ENCODE data around the gene ACE.
A peak's percentile ranks its signal among the peaks of the same experiment; 100 is the strongest.

The ACE gene

DNA sequence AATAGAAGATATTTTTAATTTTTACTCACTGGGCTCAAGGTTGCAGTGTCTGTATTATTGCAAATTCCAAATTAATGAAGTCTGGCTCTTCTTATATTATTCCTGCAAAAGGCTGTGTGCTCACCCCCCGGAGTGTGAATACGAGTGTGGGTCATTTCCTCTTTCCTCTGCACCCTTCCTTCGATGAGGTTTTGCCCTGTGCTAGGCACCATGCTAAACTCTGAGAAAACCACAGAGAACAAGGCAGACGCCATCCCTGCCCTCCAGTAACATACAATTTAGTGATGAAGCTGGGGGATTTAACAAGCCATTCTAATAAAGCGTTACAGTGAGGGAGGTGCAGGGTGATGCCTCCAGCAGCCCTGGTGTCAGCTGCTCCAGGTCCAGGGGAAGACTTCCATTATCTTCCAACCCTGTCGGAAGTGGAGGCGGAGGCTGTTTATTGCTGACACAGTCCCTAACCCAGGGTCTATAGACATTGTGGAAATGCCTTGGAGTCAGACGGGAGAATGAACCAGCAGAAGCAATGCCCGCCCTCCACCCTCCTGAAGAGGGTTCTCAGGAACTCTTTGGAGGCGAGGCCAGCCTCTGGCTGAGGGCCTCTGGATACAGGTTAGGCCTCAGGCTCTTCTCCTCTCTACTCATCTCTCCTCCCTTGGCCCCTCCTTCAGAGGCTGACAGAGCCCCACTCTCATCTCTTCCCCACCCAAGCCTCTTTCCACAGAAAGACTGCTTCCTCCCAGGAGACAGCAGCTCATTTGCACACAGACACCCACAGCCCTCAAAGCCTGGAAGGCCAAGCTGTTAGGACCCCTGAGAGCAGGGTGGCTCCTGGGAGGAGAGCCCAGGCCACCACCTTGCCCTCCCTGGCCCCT, 2.0 kb upstream of the ACE start:
- no peak for DNase-seq (ENCODE audit: low spot score)

DNA sequence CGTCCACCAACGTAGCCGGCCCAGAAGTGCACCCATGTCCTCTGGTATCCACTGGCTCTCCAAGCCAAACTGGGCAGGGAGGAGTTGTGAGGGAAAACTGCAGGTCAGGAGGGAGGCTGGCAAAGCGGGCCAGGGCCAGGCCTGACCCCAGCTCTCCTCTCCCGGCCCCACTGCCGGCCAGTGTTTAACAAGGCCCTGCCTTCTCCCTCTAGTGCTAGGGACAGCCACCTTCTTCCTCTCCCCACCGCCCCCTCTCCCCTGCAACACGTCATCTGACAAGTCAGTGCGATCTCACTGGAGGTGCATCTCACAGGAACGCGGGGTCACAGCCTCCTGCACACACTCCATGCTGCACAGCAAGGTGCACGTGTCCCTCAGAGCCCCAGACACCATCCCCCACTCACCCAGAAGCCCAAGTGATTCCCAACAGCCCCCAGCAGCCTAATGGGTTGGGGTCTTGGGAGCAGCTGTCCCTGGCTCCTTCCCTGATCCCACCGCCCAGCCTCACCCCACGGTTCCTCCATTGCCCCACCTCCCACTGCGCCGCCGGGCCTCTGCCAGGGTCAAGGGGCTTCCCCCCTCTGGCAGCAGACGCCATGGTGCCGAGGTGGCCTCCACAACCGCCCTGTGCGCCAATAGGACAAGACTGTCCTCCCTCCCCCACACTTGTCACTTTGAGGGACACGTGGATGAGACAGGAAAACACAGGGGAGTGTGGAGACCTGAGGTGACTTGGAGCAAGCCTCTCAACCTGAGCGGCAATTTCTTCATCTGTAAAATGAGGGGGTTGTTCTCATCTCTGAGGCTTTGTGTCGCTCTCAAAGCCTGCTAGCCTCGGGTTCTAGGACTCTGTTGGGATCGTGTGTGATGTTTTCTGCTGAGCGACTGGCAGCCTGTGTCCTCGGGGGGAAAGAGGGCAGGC, 1.1 kb upstream of the ACE start:
- DNase-seq (ENCODE audit: low spot score) = no peak

DNA sequence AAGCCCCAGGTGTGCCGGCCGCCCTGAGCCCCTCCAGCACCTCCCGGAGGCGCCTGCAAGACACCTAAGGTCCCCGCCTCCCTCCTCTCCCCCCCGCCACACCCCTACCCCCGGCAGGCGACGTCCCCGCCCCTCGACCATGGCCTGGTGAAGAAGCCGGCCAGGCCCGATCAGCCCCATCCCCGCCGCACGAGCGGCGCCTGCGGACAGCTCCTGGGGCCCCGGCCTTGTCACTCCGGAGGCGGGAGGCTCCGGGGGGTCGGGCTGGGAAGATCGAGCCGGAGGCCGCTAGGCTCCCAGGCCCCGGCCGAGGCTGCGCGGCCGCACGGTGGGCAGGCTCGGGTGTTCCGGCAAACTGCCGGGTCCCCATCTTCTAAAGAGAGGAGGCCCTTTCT, 405 bp upstream of the ACE start:
- DNase-seq (ENCODE audit: low spot score) = no peak

DNA sequence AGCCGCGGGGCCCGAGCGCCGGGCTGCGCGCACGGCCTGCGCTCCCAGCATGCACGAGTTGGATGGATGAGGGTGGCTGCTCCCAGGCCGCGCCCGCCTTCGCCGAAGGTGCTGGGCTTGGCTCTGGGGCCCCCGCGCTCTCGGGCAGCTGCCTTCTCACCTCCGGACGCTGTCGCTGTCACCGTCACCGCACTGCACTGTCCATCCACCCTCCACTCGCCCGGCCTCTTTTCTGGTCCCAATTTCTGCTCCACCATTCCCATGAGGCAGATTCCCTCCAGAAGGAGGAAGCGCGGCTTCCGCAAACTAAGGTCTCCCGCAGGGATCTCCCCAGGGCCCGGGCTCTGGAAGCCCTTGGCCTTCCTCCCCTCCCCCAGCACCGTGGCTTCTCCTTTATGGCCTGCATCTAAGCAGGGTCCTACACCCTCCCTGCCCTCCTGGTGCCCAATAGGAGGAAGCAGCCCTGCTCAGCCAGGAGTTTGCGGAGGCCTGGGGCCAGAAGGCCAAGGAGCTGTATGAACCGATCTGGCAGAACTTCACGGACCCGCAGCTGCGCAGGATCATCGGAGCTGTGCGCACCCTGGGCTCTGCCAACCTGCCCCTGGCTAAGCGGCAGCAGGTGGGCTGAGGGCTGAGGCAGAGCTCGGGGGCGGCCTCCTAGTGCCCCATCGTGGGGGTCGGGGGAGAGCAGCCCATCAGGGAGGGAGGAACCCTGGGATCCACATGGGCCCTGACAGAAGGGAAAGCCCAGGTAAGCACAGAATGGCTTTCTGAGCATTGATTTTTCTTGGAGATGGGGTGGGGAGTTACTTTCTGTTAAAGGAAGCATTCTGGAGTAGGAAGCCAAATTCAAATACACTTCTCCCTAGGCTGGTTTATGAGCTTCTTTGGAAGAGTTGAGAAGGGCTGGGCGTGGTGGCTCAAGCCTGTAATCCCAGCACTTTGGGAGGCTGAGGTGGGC, 899 bp downstream of the ACE start:
- peak; percentile 32 for DNase-seq (ENCODE audit: low spot score)

DNA sequence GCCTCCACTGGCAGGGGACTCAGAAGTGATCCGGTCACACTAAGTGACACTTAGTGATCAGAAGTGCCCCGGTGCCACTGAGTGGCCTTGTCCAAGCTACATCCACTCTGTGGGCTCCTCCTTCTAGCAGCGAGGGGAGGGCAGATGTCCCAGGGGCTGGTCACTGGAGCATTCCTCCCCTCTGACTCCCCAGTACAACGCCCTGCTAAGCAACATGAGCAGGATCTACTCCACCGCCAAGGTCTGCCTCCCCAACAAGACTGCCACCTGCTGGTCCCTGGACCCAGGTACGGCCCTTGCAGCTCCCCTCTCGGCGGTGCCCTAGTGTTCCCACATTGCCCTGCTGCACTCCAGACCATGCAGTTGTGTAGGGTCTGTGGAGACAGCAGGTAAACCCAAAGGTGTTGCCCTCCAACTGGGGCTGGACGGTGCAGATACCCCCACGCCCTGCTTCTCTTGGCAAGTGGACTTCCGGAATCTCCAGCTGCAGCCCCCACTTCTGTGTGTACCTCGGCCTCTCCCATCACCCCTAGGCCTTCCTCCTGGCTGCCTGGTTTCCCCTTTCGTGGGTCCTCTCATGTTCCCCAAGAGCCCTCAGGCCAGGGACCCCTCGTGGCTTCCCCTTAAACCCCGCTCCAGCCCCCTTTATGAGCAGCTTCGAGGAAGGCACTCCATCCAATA, 2.1 kb downstream of the ACE start:
- peak; percentile 99 for DNase-seq (ENCODE audit: low spot score)

DNA sequence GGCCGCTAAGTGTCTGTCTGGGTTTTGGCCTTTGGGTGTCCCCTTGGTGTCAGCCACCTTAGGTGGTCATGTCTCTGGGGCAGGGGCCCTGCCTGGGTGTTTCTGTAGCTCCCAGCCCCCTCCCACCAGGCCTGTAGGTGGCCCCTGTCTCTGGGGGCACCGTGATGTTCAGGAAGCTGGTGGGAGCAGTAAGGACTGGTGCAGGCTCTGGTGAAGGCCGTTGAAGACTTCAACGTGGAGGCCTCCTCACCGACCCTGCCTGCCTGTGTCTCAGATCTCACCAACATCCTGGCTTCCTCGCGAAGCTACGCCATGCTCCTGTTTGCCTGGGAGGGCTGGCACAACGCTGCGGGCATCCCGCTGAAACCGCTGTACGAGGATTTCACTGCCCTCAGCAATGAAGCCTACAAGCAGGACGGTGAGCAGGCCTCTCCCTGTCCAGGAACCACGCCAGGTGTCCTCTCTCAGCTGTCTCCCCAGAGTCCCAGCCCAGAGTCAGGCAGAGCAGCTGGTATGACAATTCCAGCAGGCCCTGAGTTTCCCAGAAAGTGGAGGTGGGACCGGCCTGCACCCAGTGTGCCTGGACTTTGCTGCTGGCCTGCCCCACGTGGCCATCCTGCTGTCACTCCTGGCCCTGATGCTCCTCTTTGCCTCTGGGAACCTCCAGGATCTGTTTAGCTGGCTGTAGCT, 2.8 kb downstream of the ACE start:
- no peak for DNase-seq (ENCODE audit: low spot score)

DNA sequence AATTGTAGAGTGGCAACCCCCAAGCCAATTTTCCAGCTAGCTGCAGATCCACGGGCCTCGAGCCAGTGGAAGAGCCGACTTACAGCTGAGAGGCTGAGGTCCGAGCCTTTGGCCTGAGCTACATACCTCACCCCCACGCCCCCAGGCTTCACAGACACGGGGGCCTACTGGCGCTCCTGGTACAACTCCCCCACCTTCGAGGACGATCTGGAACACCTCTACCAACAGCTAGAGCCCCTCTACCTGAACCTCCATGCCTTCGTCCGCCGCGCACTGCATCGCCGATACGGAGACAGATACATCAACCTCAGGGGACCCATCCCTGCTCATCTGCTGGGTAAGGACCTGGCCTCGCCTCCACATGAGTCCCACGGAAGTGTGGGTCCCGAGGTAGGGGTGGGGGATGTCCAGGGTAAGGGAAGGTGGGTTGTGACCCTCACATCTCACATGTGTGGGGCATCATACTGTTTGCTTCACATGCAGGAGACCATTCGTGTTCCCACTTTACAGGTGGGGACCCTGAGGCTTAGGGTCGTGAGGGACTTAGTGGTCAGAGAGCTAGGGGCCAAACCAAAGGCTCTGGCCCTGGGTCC, 3.4 kb downstream of the ACE start:
- DNase-seq (ENCODE audit: low spot score) = no peak

DNA sequence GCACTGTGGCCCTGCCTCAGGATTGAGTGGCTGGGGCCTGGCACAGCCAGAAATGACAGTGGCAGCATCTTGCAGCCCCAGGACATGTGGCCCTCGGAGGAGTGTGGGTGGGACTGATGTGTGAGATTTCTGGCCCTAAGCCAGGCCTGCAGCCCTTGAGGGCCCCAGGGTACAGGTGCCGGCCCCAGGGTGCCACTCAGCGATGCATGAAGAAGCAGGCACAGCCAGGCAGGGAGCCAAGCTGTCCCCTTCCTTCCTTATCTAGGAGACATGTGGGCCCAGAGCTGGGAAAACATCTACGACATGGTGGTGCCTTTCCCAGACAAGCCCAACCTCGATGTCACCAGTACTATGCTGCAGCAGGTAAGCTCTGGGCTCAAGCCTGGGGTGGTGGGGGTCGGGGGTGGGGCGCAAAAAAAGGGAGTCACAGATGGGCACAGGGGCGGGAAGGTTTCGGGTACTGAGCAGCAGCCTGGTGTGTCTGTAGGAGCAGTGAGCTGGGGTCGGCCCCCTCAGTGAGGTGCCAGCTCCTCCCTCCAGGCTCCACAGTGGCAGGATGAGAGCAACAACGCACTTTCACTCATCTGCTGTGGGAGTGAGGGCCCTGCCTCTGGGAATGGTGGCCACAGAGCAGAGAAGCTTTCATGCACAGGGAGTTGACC, 4.1 kb downstream of the ACE start:
- DNase-seq (ENCODE audit: low spot score) = no peak

DNA sequence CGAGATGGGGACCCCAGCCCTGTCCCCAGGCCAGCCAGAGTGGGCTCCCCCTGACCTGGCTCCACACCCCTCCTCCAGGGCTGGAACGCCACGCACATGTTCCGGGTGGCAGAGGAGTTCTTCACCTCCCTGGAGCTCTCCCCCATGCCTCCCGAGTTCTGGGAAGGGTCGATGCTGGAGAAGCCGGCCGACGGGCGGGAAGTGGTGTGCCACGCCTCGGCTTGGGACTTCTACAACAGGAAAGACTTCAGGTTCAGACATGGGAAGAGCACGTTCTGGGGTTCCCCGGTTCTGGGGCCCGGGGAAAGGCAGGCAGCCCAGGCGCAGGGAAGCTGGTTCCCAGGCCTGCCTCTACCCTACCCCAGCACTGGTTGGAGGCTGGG, 4.6 kb downstream of the ACE start:
- no peak for DNase-seq (ENCODE audit: low spot score)

DNA sequence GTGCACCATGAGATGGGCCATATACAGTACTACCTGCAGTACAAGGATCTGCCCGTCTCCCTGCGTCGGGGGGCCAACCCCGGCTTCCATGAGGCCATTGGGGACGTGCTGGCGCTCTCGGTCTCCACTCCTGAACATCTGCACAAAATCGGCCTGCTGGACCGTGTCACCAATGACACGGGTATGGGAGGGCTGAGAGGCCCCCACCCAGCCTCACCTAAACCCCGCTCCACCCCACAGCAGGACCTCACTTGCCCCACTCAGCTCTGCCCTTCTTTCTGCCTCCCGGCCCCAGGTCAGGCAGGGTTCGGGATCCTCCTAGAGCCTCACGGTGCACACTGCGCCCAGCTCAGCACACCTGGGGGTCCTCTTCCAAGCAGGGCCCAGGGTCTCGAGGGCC, 5.6 kb downstream of the ACE start:
- no peak for DNase-seq (ENCODE audit: low spot score)

DNA sequence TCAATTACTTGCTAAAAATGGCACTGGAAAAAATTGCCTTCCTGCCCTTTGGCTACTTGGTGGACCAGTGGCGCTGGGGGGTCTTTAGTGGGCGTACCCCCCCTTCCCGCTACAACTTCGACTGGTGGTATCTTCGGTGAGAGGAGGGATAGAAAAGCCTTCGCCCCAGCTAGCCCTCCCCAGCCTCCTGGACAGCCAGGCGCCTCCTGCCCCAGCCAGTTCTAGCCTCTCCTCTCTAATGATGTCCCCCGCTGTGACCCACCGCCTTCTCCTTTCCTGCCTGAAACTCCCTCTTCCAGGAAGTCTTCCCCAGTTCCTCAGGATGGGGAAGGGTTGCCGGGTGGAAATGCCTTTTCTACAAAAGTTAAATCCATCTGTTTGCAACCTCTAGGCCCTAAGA, 6.2 kb downstream of the ACE start:
- DNase-seq (ENCODE audit: low spot score) = no peak

DNA sequence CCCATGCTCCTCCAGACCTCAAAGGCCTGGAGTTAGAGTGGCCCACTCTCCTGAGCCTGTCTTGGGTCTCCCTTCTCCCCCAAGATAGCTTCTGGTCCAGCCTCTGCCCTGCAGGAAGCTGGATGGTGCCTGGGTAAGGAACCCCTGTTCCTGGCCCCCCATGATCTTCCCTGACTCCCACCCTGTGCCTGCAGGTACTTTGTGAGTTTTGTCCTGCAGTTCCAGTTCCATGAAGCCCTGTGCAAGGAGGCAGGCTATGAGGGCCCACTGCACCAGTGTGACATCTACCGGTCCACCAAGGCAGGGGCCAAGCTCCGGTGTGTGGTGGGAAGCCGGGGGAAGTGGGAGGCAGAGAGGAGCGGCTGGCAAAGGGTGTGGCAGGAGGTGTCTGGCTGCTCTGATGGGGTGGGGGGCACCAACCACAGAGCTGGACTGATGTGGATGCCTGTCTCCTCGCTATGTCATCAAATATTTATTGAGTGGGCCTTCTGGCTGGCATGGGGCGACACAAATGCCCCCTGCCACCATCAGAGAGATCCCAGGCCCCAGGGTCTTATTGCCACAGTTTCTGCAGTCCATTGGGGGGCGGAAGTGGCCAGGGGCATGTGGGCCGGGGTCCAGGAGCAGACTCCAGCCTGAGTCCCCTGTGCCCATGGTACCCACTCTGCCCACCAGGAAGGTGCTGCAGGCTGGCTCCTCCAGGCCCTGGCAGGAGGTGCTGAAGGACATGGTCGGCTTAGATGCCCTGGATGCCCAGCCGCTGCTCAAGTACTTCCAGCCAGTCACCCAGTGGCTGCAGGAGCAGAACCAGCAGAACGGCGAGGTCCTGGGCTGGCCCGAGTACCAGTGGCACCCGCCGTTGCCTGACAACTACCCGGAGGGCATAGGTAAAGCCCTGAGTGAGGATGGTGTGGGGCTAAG, 7.1 kb downstream of the ACE start:
- DNase-seq (ENCODE audit: low spot score) = no peak

DNA sequence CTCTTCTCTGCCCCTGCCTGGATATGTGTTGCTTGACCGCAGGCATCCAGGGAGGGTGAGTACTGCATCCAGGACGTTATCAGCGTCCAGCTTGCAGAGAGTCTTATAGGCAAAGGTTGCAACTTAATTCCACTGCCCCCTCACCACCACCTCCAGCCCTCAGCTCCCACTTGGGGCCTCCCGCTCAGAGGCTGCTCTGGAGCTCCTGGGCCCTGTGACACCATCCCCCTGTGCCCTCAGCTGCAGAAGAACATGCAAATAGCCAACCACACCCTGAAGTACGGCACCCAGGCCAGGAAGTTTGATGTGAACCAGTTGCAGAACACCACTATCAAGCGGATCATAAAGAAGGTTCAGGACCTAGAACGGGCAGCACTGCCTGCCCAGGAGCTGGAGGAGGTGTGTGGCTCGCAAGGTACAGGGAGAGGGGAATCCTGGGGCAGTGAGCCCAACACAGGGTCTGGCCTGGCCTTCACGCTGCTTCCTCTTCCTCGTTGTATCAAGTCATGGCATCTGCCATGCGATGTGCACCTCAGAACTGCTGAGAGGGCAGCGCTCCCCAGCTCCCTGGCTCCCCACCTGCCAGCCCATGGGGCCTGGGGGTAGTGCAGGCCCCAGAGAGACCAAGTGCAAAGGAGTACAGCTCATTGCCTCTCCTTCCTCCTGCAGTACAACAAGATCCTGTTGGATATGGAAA, 9.6 kb downstream of the ACE start:
- DNase-seq (ENCODE audit: low spot score) = no peak

DNA sequence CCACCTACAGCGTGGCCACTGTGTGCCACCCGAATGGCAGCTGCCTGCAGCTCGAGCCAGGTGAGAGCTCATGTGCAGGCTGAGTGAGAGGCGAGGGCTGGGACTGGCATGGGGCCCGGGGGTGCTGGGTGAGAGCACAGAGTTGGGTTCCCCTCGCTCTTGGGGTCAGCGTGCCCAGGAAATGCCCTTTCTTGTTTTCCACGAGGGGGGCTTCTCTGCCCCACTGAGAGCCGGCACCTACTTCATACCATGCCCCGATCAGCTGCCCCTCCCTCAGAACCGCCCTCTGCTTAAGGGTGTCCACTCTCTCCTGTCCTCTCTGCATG, 10.1 kb downstream of the ACE start:
- DNase-seq (ENCODE audit: low spot score) = no peak

DNA sequence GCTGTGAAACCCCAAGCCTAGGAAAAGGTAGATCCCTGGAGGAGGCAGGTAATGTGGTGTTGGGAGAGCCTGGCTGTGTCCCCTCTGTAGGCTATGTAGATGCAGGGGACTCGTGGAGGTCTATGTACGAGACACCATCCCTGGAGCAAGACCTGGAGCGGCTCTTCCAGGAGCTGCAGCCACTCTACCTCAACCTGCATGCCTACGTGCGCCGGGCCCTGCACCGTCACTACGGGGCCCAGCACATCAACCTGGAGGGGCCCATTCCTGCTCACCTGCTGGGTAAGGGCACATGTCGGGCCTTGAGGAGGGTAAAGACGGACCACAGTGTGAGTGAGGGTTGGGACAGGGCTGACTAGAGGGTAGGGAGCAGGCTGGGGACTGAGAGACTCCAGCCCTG, 12.0 kb downstream of the ACE start:
- DNase-seq (ENCODE audit: low spot score) = no peak

DNA sequence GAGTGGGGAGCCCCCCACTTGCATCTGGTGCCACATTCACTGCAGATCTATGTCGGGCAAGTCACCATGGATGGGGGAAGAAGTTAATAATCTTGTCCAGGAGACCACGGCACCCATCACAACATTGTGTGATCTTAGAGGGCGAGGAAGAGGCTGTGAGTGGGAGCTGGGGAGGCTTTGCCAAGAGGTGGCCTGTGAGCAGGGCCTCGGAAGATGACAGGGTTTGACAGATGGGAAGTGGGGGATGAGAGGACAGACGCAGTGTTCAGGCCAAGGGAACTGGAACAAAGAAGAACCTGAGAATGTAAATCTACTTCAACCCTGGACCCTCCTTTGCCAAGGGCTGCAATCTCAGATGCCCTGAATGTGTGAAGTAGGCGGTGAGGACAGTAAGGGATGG, 12.4 kb downstream of the ACE start:
- DNase-seq (ENCODE audit: low spot score) = no peak

DNA sequence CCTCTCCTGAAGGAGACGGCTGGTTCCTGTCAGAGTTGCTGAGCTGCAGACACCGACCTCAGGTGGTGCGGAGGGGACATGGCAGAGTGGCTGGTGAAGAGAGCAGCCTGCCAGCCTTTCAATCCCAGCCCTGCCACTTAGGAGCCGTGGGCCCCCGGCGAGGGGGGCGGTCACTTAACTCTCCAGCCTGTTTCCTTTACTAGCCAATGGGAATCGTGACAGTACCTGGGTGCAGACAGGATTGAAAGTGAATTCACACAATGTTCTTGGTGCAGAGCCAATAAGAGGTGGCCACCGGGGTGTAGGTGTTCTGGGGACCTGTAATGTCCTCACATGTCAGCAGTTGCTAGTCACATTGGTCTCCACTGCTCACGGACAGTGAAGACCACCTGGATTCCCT, 13.5 kb downstream of the ACE start:
- DNase-seq (ENCODE audit: low spot score) = no peak

DNA sequence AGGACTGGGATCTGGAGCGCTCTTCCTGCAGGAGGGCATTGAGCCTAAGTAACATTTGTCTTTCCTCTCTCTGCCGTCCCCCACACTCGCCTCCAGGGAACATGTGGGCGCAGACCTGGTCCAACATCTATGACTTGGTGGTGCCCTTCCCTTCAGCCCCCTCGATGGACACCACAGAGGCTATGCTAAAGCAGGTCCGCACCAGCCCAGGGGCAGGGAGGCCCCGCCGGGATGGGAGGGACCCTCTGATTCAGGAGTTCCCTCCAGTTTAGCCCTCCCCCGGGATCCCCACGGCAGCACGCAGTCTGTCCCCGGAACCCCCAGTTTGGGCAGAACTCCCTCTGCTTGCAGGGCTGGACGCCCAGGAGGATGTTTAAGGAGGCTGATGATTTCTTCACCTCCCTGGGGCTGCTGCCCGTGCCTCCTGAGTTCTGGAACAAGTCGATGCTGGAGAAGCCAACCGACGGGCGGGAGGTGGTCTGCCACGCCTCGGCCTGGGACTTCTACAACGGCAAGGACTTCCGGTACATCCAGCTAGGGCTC, 14.1 kb downstream of the ACE start:
- DNase-seq (ENCODE audit: low spot score) = no peak

Data from hepatic stellate cell (primary cell).